ENCODE data around the gene CASK. TPM values are rescaled to one million over a fixed set of nuclear protein-coding genes. Genes with fewer than 3 reads are reported as not detected.

CASK gene
- total and polyA plus RNA-seq, 2 donors: 14.9 to 71.2 TPM

GRCh38 chrX:41543668-41544067, 379.7 kb downstream of the CASK start:
- DNase-seq (ENCODE audit: extremely low spot score): no peak
- Histone ChIP-seq H3K4me3 (ENCODE audit: low read depth, low read length) (no peak overlapping the region), H3K4me1 (ENCODE audit: insufficient read depth) (no peaks in the 10 kb centered on the region), H3K27ac (ENCODE audit: low read depth) (no peak overlapping the region), H3K36me3 (ENCODE audit: insufficient read depth) (no peaks in the 10 kb centered on the region)
- whole genome bisulfite sequencing: 96% methylated on average over 4 of the region's 4 CpGs

GRCh38 chrX:41543025-41543424, 380.3 kb downstream of the CASK start:
- no peaks in the 10 kb centered on the region for H3K4me1 ChIP-seq (ENCODE audit: insufficient read depth)

GRCh38 chrX:41542536-41542935, 380.8 kb downstream of the CASK start:
- DNase-seq (ENCODE audit: extremely low spot score): no peak
- no peaks in the 10 kb centered on the region for H3K36me3 ChIP-seq (ENCODE audit: insufficient read depth)
- H3K4me3 ChIP-seq (ENCODE audit: low read depth, low read length): no peak overlapping the region
- 81% methylated on average over 1 of the region's 1 CpG for WGBS
- H3K4me1 ChIP-seq (ENCODE audit: insufficient read depth): no peaks in the 10 kb centered on the region
- no peak overlapping the region for H3K27ac ChIP-seq (ENCODE audit: low read depth)

More at GRCh38 chrX:41543025-41543424, 380.3 kb downstream of the CASK start:
- no peaks in the 10 kb centered on the region for H3K36me3 ChIP-seq (ENCODE audit: insufficient read depth)
- H3K27ac ChIP-seq (ENCODE audit: low read depth): no peak overlapping the region
- WGBS: 86% methylated on average over 1 of the region's 1 CpG
- no peak for DNase-seq (ENCODE audit: extremely low spot score)
- no peak overlapping the region for H3K4me3 ChIP-seq (ENCODE audit: low read depth, low read length)

GRCh38 chrX:41542135-41542534, 381.2 kb downstream of the CASK start:
- no peak overlapping the region for H3K4me3 ChIP-seq (ENCODE audit: low read depth, low read length)
- WGBS: 74% methylated on average over 4 of the region's 4 CpGs
- H3K27ac ChIP-seq (ENCODE audit: low read depth): no peak overlapping the region
- H3K4me1 ChIP-seq (ENCODE audit: insufficient read depth): no peaks in the 10 kb centered on the region
- no peaks in the 10 kb centered on the region for H3K36me3 ChIP-seq (ENCODE audit: insufficient read depth)
- no peak for DNase-seq (ENCODE audit: extremely low spot score)

GRCh38 chrX:41541386-41541785, 382.0 kb downstream of the CASK start:
- Histone ChIP-seq H3K4me3 (ENCODE audit: low read depth, low read length) (no peak overlapping the region), H3K4me1 (ENCODE audit: insufficient read depth) (no peaks in the 10 kb centered on the region), H3K36me3 (ENCODE audit: insufficient read depth) (no peaks in the 10 kb centered on the region), H3K27ac (ENCODE audit: low read depth) (no peak overlapping the region)
- WGBS: 93% methylated on average over 2 of the region's 2 CpGs
- no peak for DNase-seq (ENCODE audit: extremely low spot score)

- Histone ChIP-seq H3K36me3 (ENCODE audit: insufficient read depth) (no peaks in the 10 kb centered on the region), H3K4me3 (ENCODE audit: low read depth, low read length) (no peak overlapping the region), H3K27ac (ENCODE audit: low read depth) (no peak overlapping the region), H3K4me1 (ENCODE audit: insufficient read depth) (no peaks in the 10 kb centered on the region)
- 92% methylated on average over 4 of the region's 4 CpGs for WGBS
- DNase-seq (ENCODE audit: extremely low spot score): no peak
Measured at GRCh38 chrX:41538707-41539106, 384.6 kb downstream of the CASK start.

- no peak overlapping the region for H3K4me3 ChIP-seq (ENCODE audit: low read depth, low read length)
- no peaks in the 10 kb centered on the region for H3K4me1 ChIP-seq (ENCODE audit: insufficient read depth)
- no peaks in the 10 kb centered on the region for H3K36me3 ChIP-seq (ENCODE audit: insufficient read depth)
- H3K27ac ChIP-seq (ENCODE audit: low read depth): no peak overlapping the region
- DNase-seq (ENCODE audit: extremely low spot score): no peak
Measured at GRCh38 chrX:41530085-41530484, 393.3 kb downstream of the CASK start.

- Histone ChIP-seq H3K4me3 (ENCODE audit: low read depth, low read length) (no peak overlapping the region), H3K27ac (ENCODE audit: low read depth) (no peak overlapping the region), H3K36me3 (ENCODE audit: insufficient read depth) (no peaks in the 10 kb centered on the region), H3K4me1 (ENCODE audit: insufficient read depth) (no peaks in the 10 kb centered on the region)
- WGBS: 96% methylated on average over 11 of the region's 11 CpGs
- no peak for DNase-seq (ENCODE audit: extremely low spot score)
Measured at GRCh38 chrX:41529221-41529620, 394.1 kb downstream of the CASK start.

GRCh38 chrX:41528784-41529183, 394.6 kb downstream of the CASK start:
- 92% methylated on average over 7 of the region's 7 CpGs for WGBS
- Histone ChIP-seq H3K4me3 (ENCODE audit: low read depth, low read length) (no peak overlapping the region), H3K27ac (ENCODE audit: low read depth) (no peak overlapping the region), H3K4me1 (ENCODE audit: insufficient read depth) (no peaks in the 10 kb centered on the region), H3K36me3 (ENCODE audit: insufficient read depth) (no peaks in the 10 kb centered on the region)
- DNase-seq (ENCODE audit: extremely low spot score): no peak

- H3K4me1 ChIP-seq (ENCODE audit: insufficient read depth): no peaks in the 10 kb centered on the region
- no peaks in the 10 kb centered on the region for H3K36me3 ChIP-seq (ENCODE audit: insufficient read depth)
- no peak overlapping the region for H3K4me3 ChIP-seq (ENCODE audit: low read depth, low read length)
- WGBS: 87% methylated on average over 5 of the region's 5 CpGs
- no peak for DNase-seq (ENCODE audit: extremely low spot score)
- no peak overlapping the region for H3K27ac ChIP-seq (ENCODE audit: low read depth)
Measured at GRCh38 chrX:41526925-41527324, 396.4 kb downstream of the CASK start.

GRCh38 chrX:41526271-41526670, 397.1 kb downstream of the CASK start:
- Histone ChIP-seq H3K4me1 (ENCODE audit: insufficient read depth) (no peaks in the 10 kb centered on the region), H3K27ac (ENCODE audit: low read depth) (no peak overlapping the region), H3K4me3 (ENCODE audit: low read depth, low read length) (no peak overlapping the region), H3K36me3 (ENCODE audit: insufficient read depth) (no peaks in the 10 kb centered on the region)
- DNase-seq (ENCODE audit: extremely low spot score): no peak
- WGBS: 95% methylated on average over 2 of the region's 2 CpGs

GRCh38 chrX:41522671-41523070, 400.7 kb downstream of the CASK start:
- H3K36me3 ChIP-seq (ENCODE audit: insufficient read depth): no peaks in the 10 kb centered on the region
- no peak overlapping the region for H3K27ac ChIP-seq (ENCODE audit: low read depth)
- no peak for DNase-seq (ENCODE audit: extremely low spot score)
- WGBS: 51% methylated on average over 4 of the region's 4 CpGs
- no peak overlapping the region for H3K4me3 ChIP-seq (ENCODE audit: low read depth, low read length)
- H3K4me1 ChIP-seq (ENCODE audit: insufficient read depth): no peaks in the 10 kb centered on the region

GRCh38 chrX:41522081-41522480, 401.3 kb downstream of the CASK start:
- Histone ChIP-seq H3K4me1 (ENCODE audit: insufficient read depth) (no peaks in the 10 kb centered on the region), H3K36me3 (ENCODE audit: insufficient read depth) (no peaks in the 10 kb centered on the region), H3K27ac (ENCODE audit: low read depth) (no peak overlapping the region), H3K4me3 (ENCODE audit: low read depth, low read length) (no peak overlapping the region)
- no peak for DNase-seq (ENCODE audit: extremely low spot score)
- WGBS: 81% methylated on average over 2 of the region's 2 CpGs

- no peak overlapping the region for H3K4me3 ChIP-seq (ENCODE audit: low read depth, low read length)
- no peaks in the 10 kb centered on the region for H3K4me1 ChIP-seq (ENCODE audit: insufficient read depth)
- H3K36me3 ChIP-seq (ENCODE audit: insufficient read depth): no peaks in the 10 kb centered on the region
- H3K27ac ChIP-seq (ENCODE audit: low read depth): no peak overlapping the region
- no peak for DNase-seq (ENCODE audit: extremely low spot score)
- 69% methylated on average over 5 of the region's 5 CpGs for WGBS
Measured at GRCh38 chrX:41519468-41519867, 403.9 kb downstream of the CASK start.

GRCh38 chrX:41518841-41519220, 404.5 kb downstream of the CASK start:
- no peak overlapping the region for H3K27ac ChIP-seq (ENCODE audit: low read depth)
- DNase-seq (ENCODE audit: extremely low spot score): no peak
- H3K4me1 ChIP-seq (ENCODE audit: insufficient read depth): no peaks in the 10 kb centered on the region
- WGBS: 59% methylated on average over 5 of the region's 5 CpGs
- H3K4me3 ChIP-seq (ENCODE audit: low read depth, low read length): no peak overlapping the region
- H3K36me3 ChIP-seq (ENCODE audit: insufficient read depth): no peaks in the 10 kb centered on the region
